ENCODE data around the gene THOP1.
A peak's percentile ranks its signal among the peaks of the same experiment; 100 is the strongest.
"Not testable (repeated sequence)": the region's sequence is repeated elsewhere in the genome, so short reads cannot be mapped to it uniquely, and the experiment has no call there.

THOP1 gene

GRCh38 chr19:2782936-2783780 is 2.1 kb upstream of the THOP1 start, which contains the start of gene SGTA:
TSS of gene SGTA (minus strand) at chr19:2783273. CDS start at chr19:2769068, 14,205 bp downstream.
- DNase-seq: peak; percentile 98

GRCh38 chr19:2783781-2784145 is 1.5 kb upstream of the THOP1 start:
- no peak for DNase-seq

GRCh38 chr19:2787115-2787514 is 1.8 kb downstream of the THOP1 start:
- DNase-seq: no peak

GRCh38 chr19:2788237-2788636 is 2.9 kb downstream of the THOP1 start:
- no peak for DNase-seq

DNA sequence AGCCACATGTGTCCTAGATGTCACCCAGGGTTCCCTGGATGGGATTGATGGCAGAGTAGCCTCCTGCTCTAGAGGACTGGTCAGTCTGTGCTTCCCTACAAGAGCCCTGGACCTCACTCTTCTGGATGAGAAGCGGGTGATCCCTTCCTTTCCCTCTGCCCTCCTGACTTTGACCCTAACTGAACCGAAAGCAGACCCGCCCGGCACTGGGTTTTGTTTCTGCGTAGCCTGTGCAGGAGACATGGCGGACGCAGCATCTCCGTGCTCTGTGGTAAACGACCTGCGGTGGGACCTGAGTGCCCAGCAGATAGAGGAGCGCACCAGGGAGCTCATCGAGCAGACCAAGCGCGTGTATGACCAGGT is 4.9 kb downstream of the THOP1 start:
- no peak for DNase-seq

GRCh38 chr19:2790557-2791271 is 5.4 kb downstream of the THOP1 start:
- no peak for DNase-seq

DNA sequence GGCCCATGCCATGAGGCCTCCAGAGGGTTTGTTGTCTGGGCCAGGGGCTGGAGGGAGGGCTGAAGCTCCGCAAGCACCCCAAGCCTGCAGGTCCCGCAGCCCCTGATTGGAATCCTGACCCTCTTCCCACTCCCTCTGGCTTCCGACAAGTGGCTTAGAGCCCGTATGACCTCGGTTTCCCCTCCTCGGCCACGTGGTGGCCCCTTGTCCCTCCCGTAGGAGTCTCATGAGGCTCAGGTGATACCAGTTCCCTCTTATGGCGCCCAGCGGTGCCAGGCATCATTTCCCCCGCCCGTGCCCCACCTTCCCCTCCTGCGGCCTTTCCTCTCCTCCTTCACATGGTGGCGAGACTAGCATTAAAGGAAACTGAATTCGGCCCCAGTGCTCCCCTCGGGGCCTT is 6.1 kb downstream of the THOP1 start:
- DNase-seq: no peak

DNA sequence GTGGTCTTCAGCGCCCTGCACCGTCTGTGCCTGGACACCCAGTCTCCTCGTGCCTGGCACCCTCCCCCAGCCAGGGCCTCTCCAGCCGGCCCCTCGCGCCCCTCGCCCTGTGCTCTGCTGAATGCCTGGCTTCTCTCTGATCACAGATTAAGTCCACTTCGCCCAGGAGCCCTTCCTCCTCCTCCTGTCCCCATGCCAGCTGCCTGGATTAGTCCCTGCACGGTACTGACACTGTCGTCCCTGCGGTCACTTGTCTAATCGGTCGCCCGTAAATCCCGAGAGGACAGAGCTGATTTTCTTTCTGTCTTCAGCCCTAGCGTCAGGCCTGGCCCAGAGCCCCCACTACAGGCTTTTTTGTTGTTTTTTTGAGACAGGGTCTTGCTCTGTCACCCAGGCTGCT is 6.6 kb downstream of the THOP1 start:
- no peak for DNase-seq

- not testable (repeated sequence) for DNase-seq
Observed at GRCh38 chr19:2792666-2793065, 7.4 kb downstream of the THOP1 start.

GRCh38 chr19:2793126-2793525 is 7.8 kb downstream of the THOP1 start:
- no peak for DNase-seq

- DNase-seq: no peak
Observed at GRCh38 chr19:2793577-2793976, 8.3 kb downstream of the THOP1 start.

- DNase-seq: no peak
Observed at GRCh38 chr19:2795827-2796658, 10.7 kb downstream of the THOP1 start.

GRCh38 chr19:2796659-2797266 is 11.5 kb downstream of the THOP1 start:
- no peak for DNase-seq

GRCh38 chr19:2797280-2797679 is 12.0 kb downstream of the THOP1 start:
- DNase-seq: no peak

GRCh38 chr19:2798158-2798685 is 12.9 kb downstream of the THOP1 start:
- no peak for DNase-seq

DNA sequence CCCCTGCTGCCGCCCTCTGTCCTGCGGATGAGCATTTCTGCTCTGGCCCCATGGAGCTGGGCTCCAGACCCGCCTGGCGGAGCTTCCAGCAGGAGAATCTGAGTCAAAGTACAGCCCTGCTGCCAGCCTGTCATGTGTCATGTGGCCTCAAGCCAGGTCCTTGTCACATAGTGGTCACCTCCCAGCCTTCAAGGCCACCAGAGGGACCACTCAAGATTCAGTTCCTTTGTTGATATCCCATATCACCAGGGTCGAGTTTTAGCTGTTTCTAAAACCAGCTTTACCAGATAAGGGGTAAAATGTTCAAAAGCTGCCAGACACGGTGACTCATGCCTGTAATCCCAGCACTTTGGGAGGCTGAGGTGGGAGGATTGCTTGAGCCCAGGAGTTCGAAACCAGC is 13.4 kb downstream of the THOP1 start:
- no peak for DNase-seq

- no peak for DNase-seq
Observed at GRCh38 chr19:2799273-2800020, 14.1 kb downstream of the THOP1 start.

DNA sequence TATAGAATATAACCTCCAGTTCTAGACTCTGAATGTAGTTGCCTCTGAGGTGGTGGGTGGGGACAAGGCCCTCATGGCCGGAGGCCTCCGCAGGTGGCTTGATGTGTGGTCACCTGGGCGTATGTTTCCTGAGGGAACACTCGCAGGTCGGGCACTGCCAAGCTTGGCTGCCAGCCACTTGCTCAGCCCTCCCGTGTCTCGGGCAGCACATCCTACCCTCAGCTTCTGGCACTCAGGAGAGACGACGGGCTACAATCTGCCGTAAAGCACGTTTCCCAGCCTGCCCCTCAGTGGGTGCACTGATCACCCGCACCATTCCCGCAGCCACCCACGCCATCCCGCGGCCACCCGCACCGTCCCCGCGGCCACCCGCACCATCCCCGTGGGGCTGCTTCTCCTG is 15.2 kb downstream of the THOP1 start:
- DNase-seq: no peak

- DNase-seq: no peak
Observed at GRCh38 chr19:2802826-2803225, 17.5 kb downstream of the THOP1 start.

DNA sequence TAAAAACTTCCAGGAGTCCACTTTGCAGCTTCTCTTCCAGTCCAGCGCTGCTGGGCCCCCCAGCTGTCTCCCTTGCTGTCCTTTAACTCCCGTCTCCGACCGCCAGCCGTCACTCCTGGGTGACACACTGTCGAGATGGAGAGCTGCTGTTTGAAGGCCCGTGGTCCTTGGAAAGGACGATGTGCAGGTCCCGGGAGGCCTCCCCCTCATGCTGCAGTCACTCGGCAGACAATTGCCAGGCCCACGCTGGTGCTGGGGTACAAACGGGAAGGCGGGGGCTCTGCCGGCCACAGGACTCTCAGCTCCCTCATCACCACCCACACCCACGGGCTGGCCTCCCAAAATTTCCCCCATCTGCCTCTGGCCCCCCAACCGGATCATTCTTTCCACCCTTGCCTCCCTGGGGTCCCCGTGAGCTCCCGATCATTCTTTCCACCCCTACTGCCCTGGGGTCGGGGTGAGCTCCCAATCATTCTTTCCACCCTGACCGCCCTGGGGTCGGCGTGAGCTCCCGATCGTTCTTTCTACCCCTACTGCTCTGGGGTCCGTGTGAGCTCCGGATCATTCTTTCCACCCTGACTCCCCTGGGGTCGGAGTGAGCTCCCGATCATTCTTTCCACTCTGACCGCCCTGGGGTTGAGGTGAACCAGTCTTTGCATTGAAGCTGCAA is 18.3 kb downstream of the THOP1 start:
- DNase-seq: no peak

Measured in CD4-positive, alpha-beta T cell treated with Interferon alpha-2 for 1 hour (primary cell).